A549 (cell line): Measurements from ENCODE around the gene FAM219B. TPM values are rescaled to one million over a fixed set of nuclear protein-coding genes. Genes with fewer than 3 reads are reported as not detected.
"Not testable (repeated sequence)": the region's sequence is repeated elsewhere in the genome, so short reads cannot be mapped to it uniquely, and the experiment has no call there.

Source experiments
- ATAC-seq, 2 experiments: fragments of 200-7000 bp in 1 of 2; fragments of >200 bp in 1 of 2; cut with Nextera tagmentation in 1 of 2; cut with Tn5 transposase in 1 of 2; 3 replicates each; pipeline versions ENCODE4 v1.8.0 to v1.9.1; 2018 to 2020; ENCODE audit warnings: mild to moderate bottlenecking in 1 of 2, moderate library complexity in 1 of 2
- CTCF ChIA-PET: fragments of 300-600 bp; sonication (Branson Sonifier 250); formaldehyde crosslinking; extraction: SDS; loops from one replicate; lab custom pipeline; 2021; ENCODE audit warnings: antibody characterized with exemption, inconsistent platforms; lab: Yijun Ruan, JAX
- POLR2A ChIA-PET: fragments of 350-600 bp; formaldehyde crosslinking; extraction: SDS; loops from one replicate; lab custom pipeline; 2021; ENCODE audit warnings: antibody characterized with exemption, inconsistent platforms; lab: Yijun Ruan, JAX
- DNase-seq, 2 experiments: peaks; one replicate each; pipeline versions ENCODE4 v3.0.0 to v3.0.0-alpha.2; 2011 to 2016; ENCODE audit warnings: low read depth in 1 of 2, low spot score in 1 of 2
- FAIRE-seq: peaks from 2 replicates; lab custom pipeline; 2011; peaks lifted over from hg19 to GRCh38; lab: Jason Lieb, UNC
- H3K27ac ChIP-seq, 2 experiments: fragments of >200 bp; sonication (Bioruptor Twin); formaldehyde crosslinking; 3 replicates each; pipeline ENCODE4 v1.5.1; 2016 to 2017
- H3K4me1 ChIP-seq: fragments of >200 bp; sonication (Bioruptor Twin); formaldehyde crosslinking; 3 replicates; pipeline ENCODE4 v1.6.1; 2016
- H3K4me2 ChIP-seq: fragments of >200 bp; sonication (Bioruptor Twin); formaldehyde crosslinking; 3 replicates; pipeline ENCODE4 v1.6.1; 2016
- H3K4me3 ChIP-seq: fragments of >200 bp; sonication (Bioruptor Twin); formaldehyde crosslinking; 3 replicates; pipeline ENCODE4 v1.5.1; 2016
- H3K9me3 ChIP-seq: fragments of >200 bp; sonication (Bioruptor Twin); formaldehyde crosslinking; 3 replicates; pipeline ENCODE4 v1.6.1; 2016
- CBX8 ChIP-seq: fragments of 200-600 bp; sonication (generic); IDR thresholded peaks from 2 replicates; pipeline ENCODE4 v1.6.1; 2016
- CHD2 ChIP-seq: fragments of 150-350 bp; IDR thresholded peaks from 2 replicates; pipeline ENCODE4 v1.6.1; 2014; ENCODE audit warnings: low read length; ENCODE audit not compliant: partially characterized antibody
- GATA3 ChIP-seq: IDR thresholded peaks from 2 replicates; pipeline ENCODE4 v1.6.1; 2012; ENCODE audit warnings: borderline replicate concordance
- JUN ChIP-seq, 2 experiments: fragments of >200 bp; sonication (Bioruptor Twin); formaldehyde crosslinking; IDR thresholded peaks; 2 replicates in 1 of 2; 3 replicates in 1 of 2; pipeline ENCODE4 v1.6.1; 2016 to 2017
- JUNB ChIP-seq: fragments of >200 bp; sonication (Bioruptor Twin); formaldehyde crosslinking; IDR thresholded peaks from 2 replicates; pipeline ENCODE4 v1.6.1; 2016
- NPAS2 ChIP-seq: fragments of 250-450 bp; sonication (Bioruptor Pico); IDR thresholded peaks from 2 replicates; pipeline ENCODE4 v1.8.0; 2022; ENCODE audit warnings: mild to moderate bottlenecking, moderate library complexity, borderline replicate concordance
- POLR2AphosphoS2 ChIP-seq: conservative IDR thresholded peaks from 2 replicates; pipeline ENCODE4 v1.6.1; 2012; ENCODE audit warnings: low read length, improper control_type of control experiment, inconsistent platforms
- RAD21 ChIP-seq, 2 experiments: fragments of >200 bp in 1 of 2; sonication (Bioruptor Twin) in 1 of 2; formaldehyde crosslinking in 1 of 2; IDR thresholded peaks in 1 of 2; conservative IDR thresholded peaks in 1 of 2; 2 replicates in 1 of 2; 3 replicates in 1 of 2; pipeline ENCODE4 v1.6.1; 2012 to 2018; ENCODE audit warnings: inconsistent platforms in 1 of 2
- SMC3 ChIP-seq: fragments of >200 bp; sonication (Bioruptor Twin); formaldehyde crosslinking; IDR thresholded peaks from 3 replicates; pipeline ENCODE4 v1.6.1; 2018; ENCODE audit warnings: inconsistent platforms
- ZC3H11A ChIP-seq: fragments of 450-650 bp; IDR thresholded peaks from 2 replicates; pipeline ENCODE4 v1.6.1; 2014; ENCODE audit warnings: antibody characterized with exemption, mild to moderate bottlenecking
- ZSCAN20 ChIP-seq: fragments of 250-450 bp; sonication (Bioruptor Pico); IDR thresholded peaks from 2 replicates; pipeline ENCODE4 v1.8.0; 2022; ENCODE audit warnings: mild to moderate bottlenecking, moderate library complexity
- WGBS: methylation state at CpG from one replicate; pipeline ENCODE4 v1.1.6; 2017; ENCODE audit errors: missing lambda C conversion rate; 5-methylcytosine and 5-hydroxymethylcytosine counted together
- polyA plus RNA-seq, 4 experiments: library from polyadenylated mRNA; depleted of rRNA in 3 of 4; stranded (reverse); fragments of >200 nt; fragmentation: RNase III in 1 of 4; extraction: RNeasy Plus Mini Kit Qiagen cat#74134 plus additional on column Dnase treatment in 1 of 4; gene quantifications; 2 replicates in 3 of 4; 3 replicates in 1 of 4; pipeline ENCODE4 v1.2.3, GENCODE V29; 2011 to 2017
- TF ChIP-seq, protein P1 (sequence below): fragments of 250-450 bp; sonication (Bioruptor Pico); IDR thresholded peaks from 2 replicates; pipeline ENCODE4 v1.5.0; 2021; ENCODE audit warnings: mild to moderate bottlenecking, moderate library complexity, borderline replicate concordance
- TF ChIP-seq, protein P2 (sequence below): fragments of 450-650 bp; IDR thresholded peaks from 2 replicates; pipeline ENCODE4 v1.6.1; 2014; ENCODE audit warnings: antibody characterized with exemption
- TF ChIP-seq, protein P3 (sequence below): fragments of >200 bp; sonication (Bioruptor Twin); formaldehyde crosslinking; IDR thresholded peaks from 3 replicates; pipeline ENCODE4 v1.5.1; 2016

The FAM219B gene
- polyA plus RNA-seq, 2 of the 4 experiments (the other 2 are of a cell fraction): 36.9 to 46.2 TPM

DNA sequence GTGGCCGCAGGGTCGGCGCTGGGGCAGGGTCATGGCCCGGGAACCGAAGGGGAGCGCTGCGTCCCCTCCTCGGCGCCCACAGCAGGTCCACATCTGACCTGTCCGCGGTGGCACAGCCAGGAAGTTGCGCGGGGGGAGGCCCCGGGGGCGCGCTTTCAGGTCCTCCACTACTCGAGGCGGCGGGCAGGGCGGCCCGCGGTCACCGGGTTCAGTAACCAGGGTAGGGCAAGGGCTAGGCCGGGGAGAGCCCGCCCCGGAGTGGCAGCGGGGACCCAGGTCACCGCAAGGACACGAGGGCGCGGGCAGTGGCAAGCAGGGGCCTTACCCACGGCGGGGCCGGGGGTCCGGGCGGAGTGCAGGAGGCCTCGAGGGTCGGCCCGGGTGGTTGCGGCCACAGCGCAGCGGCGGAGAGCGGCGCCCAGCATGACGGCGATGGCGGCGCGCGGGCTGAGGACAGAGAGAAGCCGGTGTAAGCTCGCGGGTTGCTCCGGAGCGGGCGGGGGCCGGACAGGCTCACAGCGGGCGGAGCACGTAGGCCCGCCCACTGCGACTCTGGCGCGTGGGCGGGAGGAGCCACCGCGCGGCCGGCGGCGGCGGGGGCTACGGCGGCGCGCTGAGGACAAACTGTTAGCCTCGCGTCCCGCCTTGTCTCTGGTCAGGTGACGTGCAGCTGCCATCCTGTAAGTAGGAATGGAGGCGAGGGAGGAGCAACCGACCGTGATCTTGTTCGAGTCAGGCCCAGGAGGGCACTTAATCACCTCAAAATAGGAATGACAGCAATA, 31.1 kb upstream of the FAM219B start, which contains the start of gene COX5A (continued):
- TF ChIP-seq POLR2AphosphoS2 (no peak), ZC3H11A (no peak), CBX8 (no peak), NPAS2 (CRISPR knock-in tag) (no peak)
- TF ChIP-seq, protein P1, sequence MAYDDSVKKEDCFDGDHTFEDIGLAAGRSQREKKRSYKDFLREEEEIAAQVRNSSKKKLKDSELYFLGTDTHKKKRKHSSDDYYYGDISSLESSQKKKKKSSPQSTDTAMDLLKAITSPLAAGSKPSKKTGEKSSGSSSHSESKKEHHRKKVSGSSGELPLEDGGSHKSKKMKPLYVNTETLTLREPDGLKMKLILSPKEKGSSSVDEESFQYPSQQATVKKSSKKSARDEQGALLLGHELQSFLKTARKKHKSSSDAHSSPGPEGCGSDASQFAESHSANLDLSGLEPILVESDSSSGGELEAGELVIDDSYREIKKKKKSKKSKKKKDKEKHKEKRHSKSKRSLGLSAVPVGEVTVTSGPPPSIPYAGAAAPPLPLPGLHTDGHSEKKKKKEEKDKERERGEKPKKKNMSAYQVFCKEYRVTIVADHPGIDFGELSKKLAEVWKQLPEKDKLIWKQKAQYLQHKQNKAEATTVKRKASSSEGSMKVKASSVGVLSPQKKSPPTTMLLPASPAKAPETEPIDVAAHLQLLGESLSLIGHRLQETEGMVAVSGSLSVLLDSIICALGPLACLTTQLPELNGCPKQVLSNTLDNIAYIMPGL (CRISPR knock-in tag): no peak

DNA sequence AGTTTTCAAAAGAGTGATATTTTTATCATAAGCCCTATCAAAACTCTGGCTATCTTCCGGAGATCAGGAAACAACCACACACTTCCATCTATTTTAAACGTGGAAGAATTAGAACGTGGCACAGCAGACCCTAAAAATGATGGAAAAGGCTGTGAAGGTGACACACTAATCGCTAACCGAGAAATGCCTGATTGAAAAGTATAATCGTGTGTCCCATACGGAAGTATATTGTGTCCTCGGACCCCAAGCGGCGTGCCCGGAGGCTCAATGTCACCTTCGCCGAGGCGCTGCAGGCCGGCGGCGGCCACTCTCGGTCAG, 30.6 kb upstream of the FAM219B start:
- H3K4me3 ChIP-seq: peak overlapping the region; percentile 65
- H3K4me2 ChIP-seq: peak overlapping the region; percentile 77
- DNase-seq (no peak), ATAC-seq (no peak; a peak in 1 of 6 replicates), FAIRE-seq (no peak)
- ChIA-PET POLR2A (interaction anchor here (0.9 to 1.6 kb wide), 7 partner anchors 10 to 86 kb away, joined by 3 to 24 read pairs (median 5); partner anchors contain the start of genes PPCDC and RPP25), CTCF (interaction anchor here (2.0 kb wide), 1 partner anchor 13 kb away, joined by 21 read pairs; no protein-coding TSS in a partner anchor)
- no peak for TF ChIP-seq GATA3
- TF ChIP-seq, protein P2, sequence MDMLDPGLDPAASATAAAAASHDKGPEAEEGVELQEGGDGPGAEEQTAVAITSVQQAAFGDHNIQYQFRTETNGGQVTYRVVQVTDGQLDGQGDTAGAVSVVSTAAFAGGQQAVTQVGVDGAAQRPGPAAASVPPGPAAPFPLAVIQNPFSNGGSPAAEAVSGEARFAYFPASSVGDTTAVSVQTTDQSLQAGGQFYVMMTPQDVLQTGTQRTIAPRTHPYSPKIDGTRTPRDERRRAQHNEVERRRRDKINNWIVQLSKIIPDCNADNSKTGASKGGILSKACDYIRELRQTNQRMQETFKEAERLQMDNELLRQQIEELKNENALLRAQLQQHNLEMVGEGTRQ: no peak
- TF ChIP-seq JUNB: no peak
- H3K9me3 ChIP-seq: no peaks in the 10 kb centered on the region
- H3K4me1 ChIP-seq: peaks cover 9% of the 10 kb centered on the region; the same call in 1 of the 3 replicates
- H3K27ac ChIP-seq: peak overlapping the region; percentile 88 to 95
- WGBS: 2% methylated on average over 18 of the region's 18 CpGs

DNA sequence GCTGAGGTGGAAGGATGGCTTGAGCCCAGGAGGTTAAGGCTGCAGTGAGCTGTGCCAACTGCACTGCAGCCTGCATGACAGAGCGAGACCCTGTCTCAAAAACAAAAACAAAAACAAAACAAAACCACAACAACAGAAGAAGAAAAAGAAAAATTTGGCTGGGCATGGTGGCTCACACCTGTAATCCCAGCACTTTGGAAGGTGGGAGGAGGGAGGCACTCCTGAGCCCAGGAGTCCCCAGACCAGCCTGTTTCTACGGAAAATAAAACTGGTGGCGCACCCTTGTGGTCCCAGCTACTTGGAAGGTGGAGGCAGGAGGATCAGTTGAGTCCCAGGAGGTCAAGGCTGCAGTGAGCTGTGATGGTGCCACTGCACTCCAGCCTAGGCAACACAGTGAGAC, 28.5 kb upstream of the FAM219B start:
- ATAC-seq, H3K4me3 ChIP-seq, H3K4me1 ChIP-seq, H3K9me3 ChIP-seq, H3K27ac ChIP-seq, H3K4me2 ChIP-seq, FAIRE-seq, POLR2A ChIA-PET: not testable (repeated sequence)
- TF ChIP-seq, protein P3, sequence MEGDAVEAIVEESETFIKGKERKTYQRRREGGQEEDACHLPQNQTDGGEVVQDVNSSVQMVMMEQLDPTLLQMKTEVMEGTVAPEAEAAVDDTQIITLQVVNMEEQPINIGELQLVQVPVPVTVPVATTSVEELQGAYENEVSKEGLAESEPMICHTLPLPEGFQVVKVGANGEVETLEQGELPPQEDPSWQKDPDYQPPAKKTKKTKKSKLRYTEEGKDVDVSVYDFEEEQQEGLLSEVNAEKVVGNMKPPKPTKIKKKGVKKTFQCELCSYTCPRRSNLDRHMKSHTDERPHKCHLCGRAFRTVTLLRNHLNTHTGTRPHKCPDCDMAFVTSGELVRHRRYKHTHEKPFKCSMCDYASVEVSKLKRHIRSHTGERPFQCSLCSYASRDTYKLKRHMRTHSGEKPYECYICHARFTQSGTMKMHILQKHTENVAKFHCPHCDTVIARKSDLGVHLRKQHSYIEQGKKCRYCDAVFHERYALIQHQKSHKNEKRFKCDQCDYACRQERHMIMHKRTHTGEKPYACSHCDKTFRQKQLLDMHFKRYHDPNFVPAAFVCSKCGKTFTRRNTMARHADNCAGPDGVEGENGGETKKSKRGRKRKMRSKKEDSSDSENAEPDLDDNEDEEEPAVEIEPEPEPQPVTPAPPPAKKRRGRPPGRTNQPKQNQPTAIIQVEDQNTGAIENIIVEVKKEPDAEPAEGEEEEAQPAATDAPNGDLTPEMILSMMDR: peak; percentile 27; the same call in 2 of the 3 replicates
- TF ChIP-seq SMC3: peak; percentile 18; the same call in 1 of the 3 replicates
- peak in 1 of 2 experiments; percentile 36; a peak in 2 of 5 replicates for TF ChIP-seq RAD21 (conservative IDR thresholded peaks at IDR 0.05 in 1 of 2, IDR thresholded peaks at IDR 0.05 in 1 of 2)
- 83% methylated on average over 3 of the region's 3 CpGs for WGBS
- CTCF ChIA-PET: interaction anchor here (0.6 to 2.8 kb wide), 7 partner anchors 8 to 164 kb away, joined by 3 to 11 read pairs (median 4); no protein-coding TSS in a partner anchor
- DNase-seq: peak in 1 of 2 experiments; percentile 74

DNA sequence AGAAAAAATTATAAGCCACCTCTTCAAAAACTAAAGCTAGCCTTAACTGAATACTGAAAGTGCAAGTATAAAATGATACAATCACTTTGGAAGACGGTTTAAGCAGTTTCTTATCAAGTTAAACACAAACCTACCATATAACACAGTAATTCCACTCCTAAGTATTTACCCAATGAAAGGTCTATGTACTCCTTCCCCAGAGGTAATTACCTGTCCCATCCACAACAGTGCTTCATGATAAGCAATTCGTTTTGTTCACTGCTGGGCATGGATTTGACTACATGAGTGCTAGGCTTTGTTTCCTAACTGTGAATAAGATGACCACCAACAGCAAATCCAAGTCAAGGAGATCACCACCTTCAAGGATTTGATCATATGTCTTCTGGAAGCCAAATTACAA, 26.9 kb upstream of the FAM219B start:
- Histone ChIP-seq H3K27ac (no peak overlapping the region), H3K9me3 (no peaks in the 10 kb centered on the region), H3K4me3 (no peak overlapping the region), H3K4me2 (no peak overlapping the region), H3K4me1 (peaks cover 9% of the 10 kb centered on the region; the same call in 1 of the 3 replicates)
- ChIA-PET CTCF (interaction anchor here (1.3 to 2.0 kb wide), 4 partner anchors 11 to 162 kb away, joined by 3 to 9 read pairs (median 4); no protein-coding TSS in a partner anchor), POLR2A (no interaction called here)
- TF ChIP-seq CHD2: no peak
- TF ChIP-seq JUN (IDR thresholded peaks at IDR 0.05): no peak
- no peak for TF ChIP-seq ZSCAN20
- no peak for DNase-seq
- no peak for ATAC-seq
- no peak for FAIRE-seq
- WGBS: 69% methylated on average over 2 of the region's 2 CpGs
